GM23338 (cell line): ENCODE data around the gene PHOSPHO1. TPM values are rescaled to one million over a fixed set of nuclear protein-coding genes. Genes with fewer than 3 reads are reported as not detected.

Experiments
- ATAC-seq: fragments of 200-7000 bp; cut with Tn5 transposase; 3 replicates; pipeline ENCODE4 v1.9.1; 2020
- DNase-seq: peaks from one replicate; pipeline ENCODE4 v3.0.0-alpha.2; 2015; ENCODE audit warnings: low spot score
- H2AFZ ChIP-seq: fragments of 200-600 bp; sonication (generic); 2 replicates; pipeline ENCODE4 v1.8.0; 2016; ENCODE audit warnings: antibody characterized with exemption, mild to moderate bottlenecking, moderate library complexity
- H3F3A ChIP-seq: fragments of 200-600 bp; sonication (generic); replicated peaks from 2 replicates; pipeline ENCODE4 v1.8.0; 2017; ENCODE audit warnings: antibody characterized with exemption, mixed run types, low read depth
- H3K27ac ChIP-seq: fragments of 200-600 bp; sonication (generic); 2 replicates; pipeline ENCODE4 v1.6.1; 2016; ENCODE audit warnings: low read depth
- H3K27me3 ChIP-seq: fragments of 200-600 bp; sonication (generic); 2 replicates; pipeline ENCODE4 v1.8.0; 2016; ENCODE audit warnings: mild to moderate bottlenecking, mixed run types, moderate library complexity; ENCODE audit not compliant: insufficient read depth
- H3K36me3 ChIP-seq: fragments of 200-600 bp; sonication (generic); 2 replicates; pipeline ENCODE4 v1.8.0; 2016; ENCODE audit warnings: mild to moderate bottlenecking; ENCODE audit not compliant: insufficient read depth
- H3K4me1 ChIP-seq: fragments of 200-600 bp; sonication (generic); 2 replicates; pipeline ENCODE4 v1.8.0; 2016; ENCODE audit warnings: mild to moderate bottlenecking, moderate library complexity; ENCODE audit not compliant: insufficient read depth
- H3K4me2 ChIP-seq: fragments of 200-600 bp; sonication (generic); 2 replicates; pipeline ENCODE4 v1.7.1; 2017; ENCODE audit warnings: mixed run types
- H3K4me3 ChIP-seq: fragments of 200-600 bp; sonication (generic); 2 replicates; pipeline ENCODE4 v1.6.1; 2016; ENCODE audit warnings: mixed run types
- H3K79me2 ChIP-seq: fragments of 200-600 bp; sonication (generic); replicated peaks from 2 replicates; pipeline ENCODE4 v1.8.0; 2017; ENCODE audit warnings: mild to moderate bottlenecking; ENCODE audit not compliant: insufficient read depth
- H3K9me2 ChIP-seq: fragments of 200-600 bp; sonication (generic); 2 replicates; pipeline ENCODE4 v1.8.0; 2017; ENCODE audit not compliant: insufficient read depth
- H4K20me1 ChIP-seq: fragments of 200-600 bp; sonication (generic); replicated peaks from 2 replicates; pipeline ENCODE4 v1.8.0; 2017; ENCODE audit warnings: mild to moderate bottlenecking; ENCODE audit not compliant: insufficient read depth
- H3K27ac Mint-ChIP-seq: 2 replicates; pipeline ENCODE4 v1.8.0; 2020; ENCODE audit warnings: inconsistent platforms, mild to moderate bottlenecking, moderate library complexity, mixed read lengths
- H3K27me3 Mint-ChIP-seq: 3 replicates; pipeline ENCODE4 v1.8.0; 2022; ENCODE audit warnings: low read depth, mild to moderate bottlenecking, moderate library complexity, mixed read lengths, inconsistent platforms; ENCODE audit not compliant: insufficient read depth, poor library complexity
- H3K36me3 Mint-ChIP-seq: 3 replicates; pipeline ENCODE4 v1.8.0; 2021; ENCODE audit warnings: low read depth, mild to moderate bottlenecking, inconsistent platforms, moderate library complexity, mixed read lengths
- H3K4me1 Mint-ChIP-seq: 3 replicates; pipeline ENCODE4 v1.8.0; 2020; ENCODE audit warnings: mild to moderate bottlenecking, inconsistent platforms, mixed read lengths
- H3K4me3 Mint-ChIP-seq: 3 replicates; pipeline ENCODE4 v1.8.0; 2021; ENCODE audit warnings: moderate library complexity, mild to moderate bottlenecking, inconsistent platforms, mixed read lengths
- H3K9me3 Mint-ChIP-seq: 3 replicates; pipeline ENCODE4 v1.8.0; 2020; ENCODE audit warnings: moderate library complexity, mild to moderate bottlenecking, inconsistent platforms, mixed read lengths
- EZH2 ChIP-seq: fragments of 200-600 bp; sonication (generic); IDR thresholded peaks from one replicate; pipeline ENCODE4 v1.8.0; 2017; ENCODE audit warnings: antibody characterized with exemption, mild to moderate bottlenecking, low read depth; ENCODE audit not compliant: unreplicated experiment
- EZH2phosphoT487 ChIP-seq: fragments of 200-600 bp; sonication (generic); IDR thresholded peaks from one replicate; pipeline ENCODE4 v1.8.1; 2018; ENCODE audit warnings: antibody characterized with exemption; ENCODE audit not compliant: unreplicated experiment
- JUNB ChIP-seq: IDR thresholded peaks from one replicate; pipeline ENCODE4 v1.6.1; 2016; ENCODE audit warnings: antibody characterized with exemption; ENCODE audit not compliant: unreplicated experiment
- ZNF331 ChIP-seq: fragments of 250-450 bp; sonication (Bioruptor Pico); IDR thresholded peaks from 2 replicates; pipeline ENCODE4 v1.5.0; 2020; ENCODE audit warnings: low read depth, mild to moderate bottlenecking, moderate library complexity
- polyA plus RNA-seq: library from polyadenylated mRNA; unstranded; fragments of >200 nt; fragmentation: Nextera tagmentation; extraction: Ambion mirVana; gene quantifications from 2 replicates; pipeline ENCODE4 v1.2.1, GENCODE V29; 2016
- total RNA-seq: library from RNA; depleted of rRNA; stranded (reverse); fragments of >200 nt; shearing (Covaris generic); gene quantifications from 2 replicates; pipeline ENCODE4 v1.2.3, GENCODE V29; 2014
- TF ChIP-seq, protein P1 (sequence below), 2 experiments: fragments of 200-600 bp in 1 of 2; sonication (generic) in 1 of 2; conservative IDR thresholded peaks; 2 replicates each; pipeline versions ENCODE4 v1.5.1 to v1.6.1; 2016 to 2017; ENCODE audit warnings: antibody characterized with exemption in 2 of 2, low read depth in 2 of 2, mild to moderate bottlenecking in 2 of 2, moderate library complexity in 1 of 2
- TF ChIP-seq, protein P2 (sequence below): IDR thresholded peaks from one replicate; pipeline ENCODE4 v1.6.1; 2018; ENCODE audit warnings: antibody characterized with exemption; ENCODE audit not compliant: unreplicated experiment

Gene PHOSPHO1
- total and polyA plus RNA-seq, 2 experiments from 2014 or later = 0.71 to 2.2 TPM

DNA sequence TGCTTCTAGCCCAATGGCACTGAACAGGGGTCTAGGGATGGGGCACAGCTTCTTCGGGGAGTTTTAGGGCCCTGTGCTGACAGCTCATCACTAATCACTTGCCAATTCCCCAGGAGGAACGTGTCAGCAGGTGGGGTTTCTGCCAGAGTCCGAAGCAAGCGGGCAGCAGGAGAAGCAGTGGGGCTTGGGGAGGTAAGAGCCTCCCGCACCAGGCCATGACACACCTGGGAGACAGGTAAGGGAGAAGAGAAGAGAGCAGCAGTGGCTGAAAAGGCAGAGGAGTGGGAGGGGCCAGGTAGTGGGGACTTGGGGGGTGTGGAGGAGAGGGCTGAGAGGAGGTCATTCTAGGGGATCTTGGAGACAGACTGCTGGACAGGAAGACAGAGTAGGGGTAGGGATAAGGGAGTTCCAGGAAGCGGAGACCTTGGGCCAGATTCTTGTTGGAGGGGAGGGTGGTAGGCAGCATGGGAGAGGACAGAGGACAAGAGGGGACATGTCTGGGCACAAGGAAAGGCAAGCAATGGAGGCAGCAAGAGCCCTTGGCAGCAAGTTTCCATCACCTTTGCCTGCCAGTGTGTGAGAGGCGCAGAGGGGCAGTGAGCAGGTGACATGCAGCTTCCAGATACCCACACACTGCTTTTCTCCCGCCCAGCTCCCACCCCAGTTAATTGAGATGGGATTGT lies 4.9 kb downstream of the PHOSPHO1 start:
- peaks cover 14% of the 10 kb centered on the region for H3K4me1 ChIP-seq
- H3K27ac Mint-ChIP-seq = no peak overlapping the region
- H3K9me3 Mint-ChIP-seq = no peaks in the 10 kb centered on the region
- peak overlapping the region; percentile 70; the same call in 1 of the 2 replicates for H3K4me3 ChIP-seq
- no peak overlapping the region for H2AFZ ChIP-seq
- no peaks in the 10 kb centered on the region for H3K79me2 ChIP-seq
- H3K36me3 Mint-ChIP-seq = no peaks in the 10 kb centered on the region; the same call in 2 of the 3 replicates
- H3F3A ChIP-seq = 0 out of 2 replicates have a peak, but pooled peaks cover 6% of the 10 kb centered on the region
- no peaks in the 10 kb centered on the region for H4K20me1 ChIP-seq
- H3K4me3 Mint-ChIP-seq = no peak overlapping the region
- peaks cover 82% of the 10 kb centered on the region for H3K27me3 ChIP-seq
- peak; percentile 4 for TF ChIP-seq EZH2
- TF ChIP-seq, protein P1, sequence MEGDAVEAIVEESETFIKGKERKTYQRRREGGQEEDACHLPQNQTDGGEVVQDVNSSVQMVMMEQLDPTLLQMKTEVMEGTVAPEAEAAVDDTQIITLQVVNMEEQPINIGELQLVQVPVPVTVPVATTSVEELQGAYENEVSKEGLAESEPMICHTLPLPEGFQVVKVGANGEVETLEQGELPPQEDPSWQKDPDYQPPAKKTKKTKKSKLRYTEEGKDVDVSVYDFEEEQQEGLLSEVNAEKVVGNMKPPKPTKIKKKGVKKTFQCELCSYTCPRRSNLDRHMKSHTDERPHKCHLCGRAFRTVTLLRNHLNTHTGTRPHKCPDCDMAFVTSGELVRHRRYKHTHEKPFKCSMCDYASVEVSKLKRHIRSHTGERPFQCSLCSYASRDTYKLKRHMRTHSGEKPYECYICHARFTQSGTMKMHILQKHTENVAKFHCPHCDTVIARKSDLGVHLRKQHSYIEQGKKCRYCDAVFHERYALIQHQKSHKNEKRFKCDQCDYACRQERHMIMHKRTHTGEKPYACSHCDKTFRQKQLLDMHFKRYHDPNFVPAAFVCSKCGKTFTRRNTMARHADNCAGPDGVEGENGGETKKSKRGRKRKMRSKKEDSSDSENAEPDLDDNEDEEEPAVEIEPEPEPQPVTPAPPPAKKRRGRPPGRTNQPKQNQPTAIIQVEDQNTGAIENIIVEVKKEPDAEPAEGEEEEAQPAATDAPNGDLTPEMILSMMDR (conservative IDR thresholded peaks at IDR 0.05; ENCODE audit: low read depth in 2 of 2) = no peak
- no peaks in the 10 kb centered on the region for H3K36me3 ChIP-seq
- H3K4me1 Mint-ChIP-seq = peaks cover 15% of the 10 kb centered on the region
- H3K27me3 Mint-ChIP-seq = peaks cover 71% of the 10 kb centered on the region
- H3K4me2 ChIP-seq = no peak overlapping the region
- DNase-seq = no peak
- no peak for ATAC-seq
- no peaks in the 10 kb centered on the region for H3K9me2 ChIP-seq
- no peak overlapping the region for H3K27ac ChIP-seq

GRCh38 chr17:49224997-49225337 lies 5.6 kb downstream of the PHOSPHO1 start:
- Histone ChIP-seq H3K4me2 (peak overlapping the region; percentile 92), H3K9me2 (no peaks in the 10 kb centered on the region), H3K4me1 (peaks cover 14% of the 10 kb centered on the region), H3K27me3 (peaks cover 77% of the 10 kb centered on the region), H3K4me3 (peak overlapping the region; percentile 70), H3K36me3 (no peaks in the 10 kb centered on the region), H2AFZ (peak overlapping the region; percentile 91), H3F3A (0 out of 2 replicates have a peak, but pooled peaks cover 6% of the 10 kb centered on the region), H3K79me2 (no peaks in the 10 kb centered on the region), H3K27ac (no peak overlapping the region), H4K20me1 (no peaks in the 10 kb centered on the region)
- TF ChIP-seq JUNB (no peak), EZH2 (peak; percentile 19), ZNF331 (no peak), EZH2phosphoT487 (no peak)
- TF ChIP-seq, protein P2, sequence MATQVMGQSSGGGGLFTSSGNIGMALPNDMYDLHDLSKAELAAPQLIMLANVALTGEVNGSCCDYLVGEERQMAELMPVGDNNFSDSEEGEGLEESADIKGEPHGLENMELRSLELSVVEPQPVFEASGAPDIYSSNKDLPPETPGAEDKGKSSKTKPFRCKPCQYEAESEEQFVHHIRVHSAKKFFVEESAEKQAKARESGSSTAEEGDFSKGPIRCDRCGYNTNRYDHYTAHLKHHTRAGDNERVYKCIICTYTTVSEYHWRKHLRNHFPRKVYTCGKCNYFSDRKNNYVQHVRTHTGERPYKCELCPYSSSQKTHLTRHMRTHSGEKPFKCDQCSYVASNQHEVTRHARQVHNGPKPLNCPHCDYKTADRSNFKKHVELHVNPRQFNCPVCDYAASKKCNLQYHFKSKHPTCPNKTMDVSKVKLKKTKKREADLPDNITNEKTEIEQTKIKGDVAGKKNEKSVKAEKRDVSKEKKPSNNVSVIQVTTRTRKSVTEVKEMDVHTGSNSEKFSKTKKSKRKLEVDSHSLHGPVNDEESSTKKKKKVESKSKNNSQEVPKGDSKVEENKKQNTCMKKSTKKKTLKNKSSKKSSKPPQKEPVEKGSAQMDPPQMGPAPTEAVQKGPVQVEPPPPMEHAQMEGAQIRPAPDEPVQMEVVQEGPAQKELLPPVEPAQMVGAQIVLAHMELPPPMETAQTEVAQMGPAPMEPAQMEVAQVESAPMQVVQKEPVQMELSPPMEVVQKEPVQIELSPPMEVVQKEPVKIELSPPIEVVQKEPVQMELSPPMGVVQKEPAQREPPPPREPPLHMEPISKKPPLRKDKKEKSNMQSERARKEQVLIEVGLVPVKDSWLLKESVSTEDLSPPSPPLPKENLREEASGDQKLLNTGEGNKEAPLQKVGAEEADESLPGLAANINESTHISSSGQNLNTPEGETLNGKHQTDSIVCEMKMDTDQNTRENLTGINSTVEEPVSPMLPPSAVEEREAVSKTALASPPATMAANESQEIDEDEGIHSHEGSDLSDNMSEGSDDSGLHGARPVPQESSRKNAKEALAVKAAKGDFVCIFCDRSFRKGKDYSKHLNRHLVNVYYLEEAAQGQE = no peak
- Mint-ChIP-seq H3K27ac (no peak overlapping the region), H3K4me3 (peak overlapping the region; percentile 73), H3K27me3 (peaks cover 69% of the 10 kb centered on the region), H3K4me1 (peaks cover 15% of the 10 kb centered on the region), H3K9me3 (no peaks in the 10 kb centered on the region), H3K36me3 (no peaks in the 10 kb centered on the region; the same call in 2 of the 3 replicates)
- ATAC-seq = peak; percentile 17
- DNase-seq = no peak
